ENCODE results near the gene RAB11FIP4. TPM values are rescaled to one million over a fixed set of nuclear protein-coding genes. Genes with fewer than 3 reads are reported as not detected.

RAB11FIP4 gene
- total RNA-seq, 1 experiment from 2014 or later: 54.9 TPM

- TF ChIP-seq ZNF512 (CRISPR knock-in tag; IDR thresholded peaks at IDR 0.05; ENCODE audit: borderline replicate concordance) (no peak), SOX15 (CRISPR knock-in tag; IDR thresholded peaks at IDR 0.05) (no peak), GABPB1 (CRISPR knock-in tag; IDR thresholded peaks at IDR 0.05) (no peak), ZNF232 (CRISPR knock-in tag; IDR thresholded peaks at IDR 0.05) (no peak), JAZF1 (CRISPR knock-in tag; IDR thresholded peaks at IDR 0.05) (no peak)
These were observed 183.0 kb downstream of the RAB11FIP4 start (continued) for GRCh38 chr17:31574458-31574857.

DNA sequence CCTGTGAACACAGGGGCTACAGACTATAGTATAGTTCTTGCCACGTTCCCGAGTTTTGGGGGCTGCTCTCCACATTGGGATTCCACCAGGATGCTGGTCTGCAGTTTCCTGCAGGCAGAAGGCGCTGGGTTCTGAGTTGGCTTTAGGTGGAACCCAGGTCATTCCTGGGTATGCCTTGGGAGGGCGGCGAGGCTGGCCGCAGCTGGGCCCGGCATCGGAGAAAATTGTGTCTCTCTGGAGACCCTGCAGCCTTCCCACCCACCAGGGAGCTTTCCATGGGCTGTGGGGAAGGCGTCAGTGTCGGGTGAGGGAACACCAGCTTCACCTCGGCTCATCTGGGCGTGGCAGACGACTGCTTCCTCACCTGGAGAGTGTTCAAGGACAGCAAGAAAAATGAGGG, 183.6 kb downstream of the RAB11FIP4 start:
- H3K27ac Mint-ChIP-seq: no peak overlapping the region
- no peak overlapping the region for H3K4me3 Mint-ChIP-seq
- DNase-seq (ENCODE audit: low spot score): no peak
- ChIA-PET CTCF (no interaction called here), POLR2A (no interaction called here)
- TF ChIP-seq, protein P1, sequence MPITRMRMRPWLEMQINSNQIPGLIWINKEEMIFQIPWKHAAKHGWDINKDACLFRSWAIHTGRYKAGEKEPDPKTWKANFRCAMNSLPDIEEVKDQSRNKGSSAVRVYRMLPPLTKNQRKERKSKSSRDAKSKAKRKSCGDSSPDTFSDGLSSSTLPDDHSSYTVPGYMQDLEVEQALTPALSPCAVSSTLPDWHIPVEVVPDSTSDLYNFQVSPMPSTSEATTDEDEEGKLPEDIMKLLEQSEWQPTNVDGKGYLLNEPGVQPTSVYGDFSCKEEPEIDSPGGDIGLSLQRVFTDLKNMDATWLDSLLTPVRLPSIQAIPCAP (CRISPR knock-in tag; IDR thresholded peaks at IDR 0.05): no peak
- TF ChIP-seq ZNF317 (CRISPR knock-in tag; IDR thresholded peaks at IDR 0.05; ENCODE audit: borderline replicate concordance, low read depth) (no peak), ZNF532 (CRISPR knock-in tag; IDR thresholded peaks at IDR 0.05; ENCODE audit: borderline replicate concordance) (no peak), ZNF121 (CRISPR knock-in tag; IDR thresholded peaks at IDR 0.05) (no peak), ELF4 (CRISPR knock-in tag; IDR thresholded peaks at IDR 0.05; ENCODE audit: low read depth) (no peak), SOX15 (CRISPR knock-in tag; IDR thresholded peaks at IDR 0.05) (no peak), AFF4 (CRISPR knock-in tag; IDR thresholded peaks at IDR 0.05; ENCODE audit: borderline replicate concordance) (no peak), FOXK1 (CRISPR knock-in tag; IDR thresholded peaks at IDR 0.05) (no peak), NR2C2 (CRISPR knock-in tag; IDR thresholded peaks at IDR 0.05) (no peak)
- TF ChIP-seq, protein P2, sequence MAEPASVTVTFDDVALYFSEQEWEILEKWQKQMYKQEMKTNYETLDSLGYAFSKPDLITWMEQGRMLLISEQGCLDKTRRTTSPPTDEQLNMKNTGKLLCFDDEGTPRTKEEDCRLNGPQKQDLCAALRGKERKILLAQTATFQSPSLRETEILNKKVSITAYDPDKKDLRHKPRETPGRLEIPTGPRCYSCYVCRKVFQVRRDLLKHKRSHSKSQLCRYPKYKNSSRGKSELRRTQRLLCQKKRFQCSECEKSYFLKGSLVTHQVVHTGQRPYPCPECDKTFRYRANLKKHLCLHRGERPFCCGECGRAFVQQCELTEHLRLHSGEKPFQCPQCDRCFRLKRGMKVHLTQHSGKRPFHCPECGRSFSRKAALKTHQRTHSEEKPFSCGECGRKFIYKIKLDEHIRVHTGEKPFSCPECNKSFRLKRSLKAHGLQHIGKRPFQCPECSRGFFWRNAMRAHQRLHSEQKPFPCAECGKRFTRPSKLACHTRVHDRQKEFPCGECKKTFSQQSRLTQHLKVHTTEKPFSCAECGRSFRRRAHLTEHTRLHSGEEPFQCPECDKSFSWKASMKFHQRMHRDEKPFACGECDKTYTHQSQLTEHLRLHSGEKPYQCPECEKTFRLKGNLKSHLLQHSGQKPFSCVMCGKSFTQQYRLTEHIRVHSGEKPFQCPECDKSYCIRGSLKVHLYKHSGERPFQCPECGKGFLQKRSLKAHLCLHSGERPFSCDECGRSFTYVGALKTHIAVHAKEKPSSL (CRISPR knock-in tag; conservative IDR thresholded peaks at IDR 0.05): no peak
- H3K4me1 Mint-ChIP-seq: peaks cover 22% of the 10 kb centered on the region
- no peaks in the 10 kb centered on the region for H3K9me3 Mint-ChIP-seq
- no peak for ATAC-seq
- H3K27me3 Mint-ChIP-seq (ENCODE audit: low read depth): no peaks in the 10 kb centered on the region
- H3K36me3 Mint-ChIP-seq: no peaks in the 10 kb centered on the region

Measured in WTC11 (cell line).